ENCODE results near the gene SEC61G.

DNA sequence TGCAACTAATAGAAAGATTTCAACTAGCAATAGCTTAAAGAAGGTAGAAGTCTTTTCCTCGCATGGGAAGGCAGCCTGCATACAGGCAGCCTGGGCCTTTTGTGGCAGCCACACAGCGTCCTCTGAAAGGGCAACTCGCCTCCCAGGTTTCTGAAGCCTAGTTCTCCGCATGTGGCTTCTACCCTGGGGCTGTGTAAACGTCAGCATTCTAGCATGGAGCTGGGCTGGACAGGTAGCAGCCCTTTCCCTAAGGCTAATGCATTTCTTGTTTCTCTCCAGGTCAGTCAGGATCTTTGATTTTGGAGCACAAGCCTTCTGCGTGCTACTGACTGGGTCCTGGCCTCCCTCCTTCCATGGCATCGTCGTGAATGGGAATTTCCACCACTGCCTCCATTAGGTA lies 23.8 kb upstream of the SEC61G start:
- TF ChIP-seq, protein P1, sequence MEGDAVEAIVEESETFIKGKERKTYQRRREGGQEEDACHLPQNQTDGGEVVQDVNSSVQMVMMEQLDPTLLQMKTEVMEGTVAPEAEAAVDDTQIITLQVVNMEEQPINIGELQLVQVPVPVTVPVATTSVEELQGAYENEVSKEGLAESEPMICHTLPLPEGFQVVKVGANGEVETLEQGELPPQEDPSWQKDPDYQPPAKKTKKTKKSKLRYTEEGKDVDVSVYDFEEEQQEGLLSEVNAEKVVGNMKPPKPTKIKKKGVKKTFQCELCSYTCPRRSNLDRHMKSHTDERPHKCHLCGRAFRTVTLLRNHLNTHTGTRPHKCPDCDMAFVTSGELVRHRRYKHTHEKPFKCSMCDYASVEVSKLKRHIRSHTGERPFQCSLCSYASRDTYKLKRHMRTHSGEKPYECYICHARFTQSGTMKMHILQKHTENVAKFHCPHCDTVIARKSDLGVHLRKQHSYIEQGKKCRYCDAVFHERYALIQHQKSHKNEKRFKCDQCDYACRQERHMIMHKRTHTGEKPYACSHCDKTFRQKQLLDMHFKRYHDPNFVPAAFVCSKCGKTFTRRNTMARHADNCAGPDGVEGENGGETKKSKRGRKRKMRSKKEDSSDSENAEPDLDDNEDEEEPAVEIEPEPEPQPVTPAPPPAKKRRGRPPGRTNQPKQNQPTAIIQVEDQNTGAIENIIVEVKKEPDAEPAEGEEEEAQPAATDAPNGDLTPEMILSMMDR (IDR thresholded peaks at IDR 0.05) = no peak
- no peak for TF ChIP-seq POLR2A (IDR thresholded peaks at IDR 0.05)

Data from Peyer's patch (tissue), 4 donors.